ENCODE results near the gene PSMB5. TPM values are rescaled to one million over a fixed set of nuclear protein-coding genes. Genes with fewer than 3 reads are reported as not detected.

PSMB5 gene
- total RNA-seq, 2 donors from 2014 or later, result 47.4 to 79.7 TPM

DNA sequence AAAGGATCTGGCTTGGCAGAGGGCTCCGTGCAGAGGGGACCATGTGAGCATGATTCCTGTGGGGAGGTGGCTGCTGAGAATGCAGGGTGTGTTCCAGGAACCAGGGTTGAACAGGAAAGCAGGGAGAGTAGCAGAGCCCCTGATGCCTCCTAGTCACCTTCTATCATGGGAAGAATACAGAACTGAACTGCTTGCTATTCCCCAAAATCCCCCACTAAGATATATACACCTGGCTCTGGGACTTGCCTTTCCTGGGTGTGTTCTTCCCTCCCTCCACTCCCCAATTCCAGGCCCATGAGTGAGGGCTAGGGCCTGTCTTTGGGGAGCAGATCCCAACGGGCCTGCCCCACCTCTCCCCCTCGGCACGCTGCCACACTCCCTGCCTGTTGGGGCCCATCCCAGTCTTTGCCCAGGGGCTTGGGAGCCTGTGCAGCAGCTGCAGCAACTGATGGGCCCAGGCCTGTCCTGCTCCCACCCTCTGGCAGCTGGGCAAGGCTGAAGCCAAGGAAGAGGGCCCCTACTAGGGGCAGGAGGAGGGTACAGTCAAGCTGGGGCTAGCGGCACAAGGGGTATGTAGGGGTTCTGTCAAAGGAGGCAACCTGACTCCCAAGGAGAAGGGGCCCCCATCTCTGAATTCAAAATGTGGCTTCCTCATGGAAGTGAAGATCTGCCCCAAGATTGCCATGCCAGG, 55.6 kb downstream of the PSMB5 start:
- peak overlapping the region; percentile 78 to 93 for H3K27ac ChIP-seq
- H3K36me3 ChIP-seq, result no peaks in the 10 kb centered on the region
- DNase-seq (ENCODE audit: low spot score), result no peak
- H3K9me3 ChIP-seq, result no peaks in the 10 kb centered on the region
- H3K4me1 ChIP-seq (ENCODE audit: control insufficient read depth in 1 of 2, low read depth in 2 of 2), result peaks cover 39 to 52% of the 10 kb centered on the region in 2 donors
- ATAC-seq (ENCODE audit: insufficient number of reproducible peaks, low FRiP score, low read depth), result no peak
- no peaks in the 10 kb centered on the region for H3K27me3 ChIP-seq (replicated peaks; ENCODE audit: insufficient read depth)
- peak overlapping the region; percentile 16 for H3K4me3 ChIP-seq
- TF ChIP-seq CTCF (IDR thresholded peaks at IDR 0.05), result no peak

- H3K27me3 ChIP-seq (replicated peaks; ENCODE audit: insufficient read depth), result no peaks in the 10 kb centered on the region
- DNase-seq (ENCODE audit: low spot score), result no peak
- no peaks in the 10 kb centered on the region for H3K36me3 ChIP-seq
- H3K4me3 ChIP-seq, result no peak overlapping the region
- H3K27ac ChIP-seq, result peak overlapping the region; percentile 78 to 93
- TF ChIP-seq CTCF (IDR thresholded peaks at IDR 0.05), result no peak
- peaks cover 37 to 51% of the 10 kb centered on the region in 2 donors for H3K4me1 ChIP-seq (ENCODE audit: control insufficient read depth in 1 of 2, low read depth in 2 of 2)
- H3K9me3 ChIP-seq, result no peaks in the 10 kb centered on the region
- no peak for ATAC-seq (ENCODE audit: insufficient number of reproducible peaks, low FRiP score, low read depth)
Observed at GRCh38 chr14:22978487-22978837, 56.2 kb downstream of the PSMB5 start.

GRCh38 chr14:22977684-22978486, 56.8 kb downstream of the PSMB5 start:
- H3K4me1 ChIP-seq (ENCODE audit: control insufficient read depth in 1 of 2, low read depth in 2 of 2), result peaks cover 34 to 45% of the 10 kb centered on the region in 2 donors
- no peak for TF ChIP-seq CTCF (IDR thresholded peaks at IDR 0.05)
- DNase-seq (ENCODE audit: low spot score), result no peak

GRCh38 chr14:22977434-22977683, 57.3 kb downstream of the PSMB5 start:
- Histone ChIP-seq H3K27ac (peak overlapping the region; percentile 78 to 93), H3K9me3 (no peaks in the 10 kb centered on the region), H3K4me1 (ENCODE audit: control insufficient read depth in 1 of 2, low read depth in 2 of 2) (peaks cover 34 to 44% of the 10 kb centered on the region in 2 donors), H3K4me3 (no peak overlapping the region), H3K27me3 (replicated peaks; ENCODE audit: insufficient read depth) (no peaks in the 10 kb centered on the region), H3K36me3 (peaks cover 4% of the 10 kb centered on the region)
- no peak for DNase-seq (ENCODE audit: low spot score)
- no peak for TF ChIP-seq CTCF (IDR thresholded peaks at IDR 0.05)
- no peak for ATAC-seq (ENCODE audit: insufficient number of reproducible peaks, low FRiP score, low read depth)

More at GRCh38 chr14:22977684-22978486, 56.8 kb downstream of the PSMB5 start:
- Histone ChIP-seq H3K27ac (peak overlapping the region; percentile 78 to 93), H3K36me3 (no peaks in the 10 kb centered on the region), H3K27me3 (replicated peaks; ENCODE audit: insufficient read depth) (no peaks in the 10 kb centered on the region), H3K9me3 (no peaks in the 10 kb centered on the region), H3K4me3 (peak overlapping the region; percentile 10)
- ATAC-seq (ENCODE audit: insufficient number of reproducible peaks, low FRiP score, low read depth), result no peak

DNA sequence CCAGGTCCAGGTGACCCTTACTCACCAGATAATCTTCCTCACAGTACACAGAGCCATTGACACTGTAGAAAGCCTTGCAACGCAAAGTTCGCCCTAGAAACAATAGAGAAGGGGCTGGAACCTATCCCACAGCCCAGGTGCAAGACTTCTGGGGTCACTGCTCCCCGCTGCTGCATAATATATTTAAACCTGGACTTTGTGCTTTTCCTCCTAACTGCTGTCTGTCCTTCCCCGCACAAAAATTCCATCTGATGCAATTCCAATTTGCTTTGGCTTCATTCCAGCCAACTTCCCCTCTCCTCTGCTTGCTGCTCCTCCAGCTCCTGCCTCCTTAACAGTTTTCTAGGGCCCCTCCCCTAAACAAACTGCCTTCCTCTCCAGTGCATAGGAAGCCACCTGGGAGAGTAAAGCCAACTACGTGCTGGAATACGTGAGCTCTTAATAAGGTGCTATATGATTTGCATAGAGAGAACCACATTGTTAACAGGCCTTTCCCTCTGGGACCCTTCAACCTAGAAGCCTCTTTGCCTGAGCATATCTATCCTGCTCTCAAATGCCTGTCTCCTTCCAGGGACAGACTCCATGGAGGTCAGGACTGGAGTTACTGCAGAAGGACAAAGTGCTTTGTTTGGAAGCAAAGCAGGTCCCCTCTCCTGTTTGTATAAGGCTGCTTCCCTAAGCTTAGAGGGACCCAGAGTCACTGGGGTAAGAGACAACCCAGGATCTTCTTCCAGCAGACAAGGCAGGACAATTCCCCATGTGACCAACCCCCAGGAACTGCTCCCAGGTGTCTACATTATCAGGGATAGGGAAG, 57.9 kb downstream of the PSMB5 start:
- peak overlapping the region; percentile 78 to 93 for H3K27ac ChIP-seq
- H3K27me3 ChIP-seq (replicated peaks; ENCODE audit: insufficient read depth), result no peaks in the 10 kb centered on the region
- peaks cover 34 to 44% of the 10 kb centered on the region in 2 donors for H3K4me1 ChIP-seq (ENCODE audit: control insufficient read depth in 1 of 2, low read depth in 2 of 2)
- no peak overlapping the region for H3K4me3 ChIP-seq
- peaks cover 4% of the 10 kb centered on the region for H3K36me3 ChIP-seq
- ATAC-seq (ENCODE audit: insufficient number of reproducible peaks, low FRiP score, low read depth) (no peak), DNase-seq (ENCODE audit: low spot score) (no peak)
- no peak for TF ChIP-seq CTCF (IDR thresholded peaks at IDR 0.05)
- H3K9me3 ChIP-seq, result no peaks in the 10 kb centered on the region
